Inflammatory macrophage treated with lipopolysaccharide for 1 hour (primary cell): Measurements from ENCODE around the gene ST8SIA5.

ENCODE experiments used
- DNase-seq, 2 donors: peaks; one replicate each; pipeline ENCODE4 v3.0.0-alpha.2; 2020 to 2022

The ST8SIA5 gene

GRCh38 chr18:46623541-46623940 is 133.3 kb downstream of the ST8SIA5 start:
- DNase-seq: no peak

GRCh38 chr18:46622999-46623398 is 133.9 kb downstream of the ST8SIA5 start:
- DNase-seq: no peak

GRCh38 chr18:46622451-46622850 is 134.4 kb downstream of the ST8SIA5 start:
- no peak for DNase-seq

DNA sequence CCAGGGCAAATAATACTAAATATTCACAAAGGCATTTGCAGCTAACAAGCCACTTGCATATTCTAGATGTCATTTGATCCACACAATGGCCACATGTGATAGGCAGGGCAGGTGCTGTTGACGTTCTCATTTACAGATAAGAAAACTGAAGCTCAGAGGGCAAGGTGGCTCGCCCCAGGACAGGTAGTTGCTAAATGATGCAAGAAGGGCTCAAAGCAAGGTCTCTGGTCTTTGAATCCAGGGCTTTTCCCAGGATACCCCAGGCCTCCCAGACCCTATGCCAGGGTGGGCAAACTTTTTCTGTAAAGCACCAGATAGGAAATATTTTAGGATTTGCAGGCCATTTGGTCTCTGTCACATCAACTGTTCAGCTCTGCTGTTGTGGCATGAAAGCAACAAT is 135.0 kb downstream of the ST8SIA5 start:
- DNase-seq: no peak

DNA sequence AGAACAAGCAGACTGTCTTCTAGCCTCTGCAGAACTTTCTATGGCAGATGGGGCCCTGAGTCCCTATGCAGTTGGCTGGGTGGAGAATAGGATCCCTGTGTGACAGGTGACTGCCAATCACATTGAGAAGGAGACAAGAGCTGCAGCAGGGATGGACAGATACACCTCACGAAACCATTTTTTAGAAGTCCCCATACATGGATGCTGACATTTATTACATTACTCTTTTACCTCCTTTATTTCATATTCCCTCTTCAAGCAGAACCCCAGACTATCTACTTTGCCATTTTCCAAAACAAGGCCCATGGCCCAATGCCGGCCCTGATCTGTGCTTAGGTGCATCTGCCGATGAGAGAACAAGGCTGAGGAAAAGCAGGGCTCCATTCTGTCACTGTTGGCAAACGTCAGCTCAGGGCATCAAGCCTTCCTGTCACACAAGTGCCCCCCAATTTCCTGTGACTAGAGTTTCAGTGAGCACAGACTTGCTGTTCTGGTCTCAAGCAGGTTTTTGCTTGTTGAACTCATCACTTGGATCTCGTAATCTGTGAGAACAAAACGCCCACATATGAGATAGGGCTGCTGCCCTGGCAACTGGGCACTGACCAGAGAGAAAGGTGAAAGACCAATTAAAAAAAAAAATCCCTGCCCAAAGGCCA is 135.6 kb downstream of the ST8SIA5 start:
- DNase-seq: no peak

DNA sequence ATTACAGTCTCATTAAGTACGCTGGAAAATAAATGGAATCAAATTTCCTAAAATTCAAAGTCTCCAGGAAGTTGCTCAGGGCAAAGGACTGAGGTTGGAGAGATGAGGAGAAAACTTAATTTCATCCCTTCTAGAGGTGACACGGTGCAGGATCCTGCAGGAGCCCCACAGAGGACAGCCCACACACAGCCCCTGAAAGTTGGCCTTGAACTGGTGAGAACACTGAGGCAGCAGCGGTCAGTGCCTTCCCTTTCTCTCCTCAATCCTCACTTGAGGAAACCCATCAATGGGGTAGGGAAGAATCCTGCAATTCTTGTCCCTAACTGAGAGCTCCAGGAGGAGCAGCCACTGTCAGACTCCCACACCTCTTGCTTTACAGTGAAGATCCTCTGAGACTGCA is 137.3 kb downstream of the ST8SIA5 start:
- no peak for DNase-seq
